Liver (tissue), 3 donors: ENCODE results near the gene CPSF4.

ENCODE experiments used
- CTCF ChIP-seq: fragments of 150-350 bp; IDR thresholded peaks from 2 replicates; pipeline ENCODE4 v1.5.1; 2017; ENCODE audit warnings: improper control_type of control experiment, low read depth, low read length; ENCODE audit not compliant: missing input control
- EGR1 ChIP-seq, 2 donors: IDR thresholded peaks; 2 replicates each; pipeline ENCODE4 v1.6.1; 2016 to 2018; ENCODE audit warnings: antibody characterized with exemption in 2 of 2, low read depth in 2 of 2
- JUND ChIP-seq, 2 donors: IDR thresholded peaks; 2 replicates each; pipeline ENCODE4 v1.6.1; 2016; ENCODE audit warnings: antibody characterized with exemption in 2 of 2
- NR2F2 ChIP-seq: IDR thresholded peaks from 2 replicates; pipeline ENCODE4 v1.6.1; 2016; ENCODE audit warnings: antibody characterized with exemption
- RAD21 ChIP-seq, 2 donors: IDR thresholded peaks; 2 replicates each; pipeline ENCODE4 v1.6.1; 2016; ENCODE audit warnings: antibody characterized with exemption in 2 of 2, mild to moderate bottlenecking in 2 of 2
- RXRA ChIP-seq, 2 donors: IDR thresholded peaks; 2 replicates each; pipeline ENCODE4 v1.6.1; 2017 to 2018; ENCODE audit warnings: antibody characterized with exemption in 2 of 2, mild to moderate bottlenecking in 1 of 2
- SP1 ChIP-seq: IDR thresholded peaks from 2 replicates; pipeline ENCODE4 v1.6.1; 2018; ENCODE audit warnings: antibody characterized with exemption, mild to moderate bottlenecking
- TAF1 ChIP-seq: conservative IDR thresholded peaks from 2 replicates; pipeline ENCODE4 v1.6.1; 2016; ENCODE audit warnings: antibody characterized with exemption, mild to moderate bottlenecking
- YY1 ChIP-seq: IDR thresholded peaks from 2 replicates; pipeline ENCODE4 v1.6.1; 2016; ENCODE audit warnings: antibody characterized with exemption, mild to moderate bottlenecking
- ZBTB33 ChIP-seq: IDR thresholded peaks from 2 replicates; pipeline ENCODE4 v1.6.1; 2016; ENCODE audit warnings: antibody characterized with exemption
- TF ChIP-seq, protein P1 (sequence below): IDR thresholded peaks from 2 replicates; pipeline ENCODE4 v1.6.1; 2016; ENCODE audit warnings: antibody characterized with exemption
- TF ChIP-seq, protein P2 (sequence below): IDR thresholded peaks from 2 replicates; pipeline ENCODE4 v1.6.1; 2016; ENCODE audit warnings: antibody characterized with exemption, mild to moderate bottlenecking
- donor health status: healthy.
- donor health status: healthy.

GRCh38 chr7:99422186-99422585, 16.6 kb upstream of the CPSF4 start:
- TF ChIP-seq CTCF (no peak), JUND (IDR thresholded peaks at IDR 0.05) (no peak), TAF1 (no peak), NR2F2 (no peak), ZBTB33 (no peak), SP1 (no peak), RAD21 (IDR thresholded peaks at IDR 0.05) (no peak), EGR1 (IDR thresholded peaks at IDR 0.05; ENCODE audit: low read depth in 2 of 2) (no peak), YY1 (no peak), RXRA (IDR thresholded peaks at IDR 0.05) (no peak)
- TF ChIP-seq, protein P1, sequence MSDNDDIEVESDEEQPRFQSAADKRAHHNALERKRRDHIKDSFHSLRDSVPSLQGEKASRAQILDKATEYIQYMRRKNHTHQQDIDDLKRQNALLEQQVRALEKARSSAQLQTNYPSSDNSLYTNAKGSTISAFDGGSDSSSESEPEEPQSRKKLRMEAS = no peak
- TF ChIP-seq, protein P2, sequence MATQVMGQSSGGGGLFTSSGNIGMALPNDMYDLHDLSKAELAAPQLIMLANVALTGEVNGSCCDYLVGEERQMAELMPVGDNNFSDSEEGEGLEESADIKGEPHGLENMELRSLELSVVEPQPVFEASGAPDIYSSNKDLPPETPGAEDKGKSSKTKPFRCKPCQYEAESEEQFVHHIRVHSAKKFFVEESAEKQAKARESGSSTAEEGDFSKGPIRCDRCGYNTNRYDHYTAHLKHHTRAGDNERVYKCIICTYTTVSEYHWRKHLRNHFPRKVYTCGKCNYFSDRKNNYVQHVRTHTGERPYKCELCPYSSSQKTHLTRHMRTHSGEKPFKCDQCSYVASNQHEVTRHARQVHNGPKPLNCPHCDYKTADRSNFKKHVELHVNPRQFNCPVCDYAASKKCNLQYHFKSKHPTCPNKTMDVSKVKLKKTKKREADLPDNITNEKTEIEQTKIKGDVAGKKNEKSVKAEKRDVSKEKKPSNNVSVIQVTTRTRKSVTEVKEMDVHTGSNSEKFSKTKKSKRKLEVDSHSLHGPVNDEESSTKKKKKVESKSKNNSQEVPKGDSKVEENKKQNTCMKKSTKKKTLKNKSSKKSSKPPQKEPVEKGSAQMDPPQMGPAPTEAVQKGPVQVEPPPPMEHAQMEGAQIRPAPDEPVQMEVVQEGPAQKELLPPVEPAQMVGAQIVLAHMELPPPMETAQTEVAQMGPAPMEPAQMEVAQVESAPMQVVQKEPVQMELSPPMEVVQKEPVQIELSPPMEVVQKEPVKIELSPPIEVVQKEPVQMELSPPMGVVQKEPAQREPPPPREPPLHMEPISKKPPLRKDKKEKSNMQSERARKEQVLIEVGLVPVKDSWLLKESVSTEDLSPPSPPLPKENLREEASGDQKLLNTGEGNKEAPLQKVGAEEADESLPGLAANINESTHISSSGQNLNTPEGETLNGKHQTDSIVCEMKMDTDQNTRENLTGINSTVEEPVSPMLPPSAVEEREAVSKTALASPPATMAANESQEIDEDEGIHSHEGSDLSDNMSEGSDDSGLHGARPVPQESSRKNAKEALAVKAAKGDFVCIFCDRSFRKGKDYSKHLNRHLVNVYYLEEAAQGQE = no peak
